Endothelial cell (in vitro differentiated cells): ENCODE measurements around the gene HIVEP1. TPM values are rescaled to one million over a fixed set of nuclear protein-coding genes. Genes with fewer than 3 reads are reported as not detected.

Experiments used
- DNase-seq: peaks from one replicate; pipeline ENCODE4 v3.0.0; 2021; ENCODE audit warnings: low spot score
- H3K27ac Mint-ChIP-seq: one replicate; pipeline ENCODE4 v1.8.0; 2021; ENCODE audit warnings: mixed read lengths, inconsistent platforms; ENCODE audit not compliant: unreplicated experiment
- H3K27me3 Mint-ChIP-seq: one replicate; pipeline ENCODE4 v1.8.0; 2021; ENCODE audit warnings: mild to moderate bottlenecking, moderate library complexity, mixed read lengths, inconsistent platforms; ENCODE audit not compliant: unreplicated experiment
- H3K36me3 Mint-ChIP-seq: one replicate; pipeline ENCODE4 v1.8.0; 2021; ENCODE audit warnings: mild to moderate bottlenecking, low read depth, mixed read lengths, inconsistent platforms; ENCODE audit not compliant: unreplicated experiment
- H3K4me1 Mint-ChIP-seq: one replicate; pipeline ENCODE4 v1.8.0; 2021; ENCODE audit warnings: mild to moderate bottlenecking, mixed read lengths, inconsistent platforms; ENCODE audit not compliant: unreplicated experiment
- H3K4me3 Mint-ChIP-seq: one replicate; pipeline ENCODE4 v1.8.0; 2021; ENCODE audit warnings: mild to moderate bottlenecking, mixed read lengths, inconsistent platforms; ENCODE audit not compliant: unreplicated experiment
- H3K9me3 Mint-ChIP-seq: one replicate; pipeline ENCODE4 v1.8.0; 2021; ENCODE audit warnings: mixed read lengths, inconsistent platforms; ENCODE audit not compliant: unreplicated experiment
- CTCF ChIP-seq: fragments of 200-600 bp; sonication (generic); IDR thresholded peaks from one replicate; pipeline ENCODE4 v1.5.0; 2021; ENCODE audit warnings: antibody characterized with exemption; ENCODE audit not compliant: unreplicated experiment
- total RNA-seq: library from RNA; stranded (reverse); fragmentation: NEBNext Ultra II Directional; extraction: Animal tissue kit (Norgen Biotek cat#: 25700); gene quantifications from one replicate; pipeline ENCODE4 v1.2.1, GENCODE V29; 2021; ENCODE audit not compliant: unreplicated experiment

HIVEP1 gene
- total RNA-seq, 1 donor from 2014 or later, result 19.0 TPM

DNA sequence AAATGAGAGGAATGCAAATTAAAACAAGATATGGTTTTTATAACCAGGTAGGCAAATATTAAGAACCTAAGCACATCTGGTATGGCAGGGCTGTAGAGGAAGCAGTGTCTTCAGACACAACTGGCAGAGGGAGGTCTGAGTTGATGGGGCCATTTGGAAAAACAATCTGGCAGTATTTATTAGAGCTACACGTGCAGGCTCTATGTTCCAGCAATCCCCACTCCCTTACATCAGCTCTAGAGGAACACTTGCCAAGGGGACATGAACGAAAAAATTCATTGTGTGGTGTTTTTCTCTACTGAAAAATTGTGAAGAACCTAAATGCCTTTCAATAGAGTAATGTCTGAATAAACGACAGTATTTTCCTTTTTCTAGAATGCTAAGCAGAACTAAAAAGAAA, 166.4 kb downstream of the HIVEP1 start:
- Mint-ChIP-seq H3K27me3 (no peaks in the 10 kb centered on the region), H3K4me1 (peaks cover 5% of the 10 kb centered on the region), H3K9me3 (no peaks in the 10 kb centered on the region), H3K4me3 (no peak overlapping the region), H3K36me3 (no peaks in the 10 kb centered on the region), H3K27ac (no peak overlapping the region)
- DNase-seq, result no peak
- no peak for TF ChIP-seq CTCF

DNA sequence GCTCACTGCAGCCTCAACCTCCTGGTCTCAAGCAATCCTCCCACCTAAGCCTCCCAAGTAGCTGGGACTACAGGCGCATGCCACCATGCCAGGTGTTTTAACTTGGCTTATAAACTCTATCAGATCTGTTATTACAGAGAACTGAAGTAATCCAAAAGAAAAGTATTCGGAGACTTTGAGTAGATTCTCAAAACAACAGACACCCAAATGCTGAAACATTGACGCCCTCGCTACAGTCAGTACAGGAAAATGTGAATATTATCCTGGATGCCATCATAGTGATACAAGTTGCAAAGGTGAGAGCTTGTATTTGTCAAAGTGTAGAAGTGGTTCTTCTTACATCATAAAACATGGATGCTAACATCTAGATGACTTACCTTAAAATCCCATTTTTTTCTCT, 169.4 kb downstream of the HIVEP1 start:
- Mint-ChIP-seq H3K36me3 (no peaks in the 10 kb centered on the region), H3K4me1 (peaks cover 5% of the 10 kb centered on the region), H3K4me3 (no peak overlapping the region), H3K27ac (no peak overlapping the region), H3K9me3 (no peaks in the 10 kb centered on the region), H3K27me3 (no peaks in the 10 kb centered on the region)
- no peak for TF ChIP-seq CTCF
- DNase-seq, result no peak

DNA sequence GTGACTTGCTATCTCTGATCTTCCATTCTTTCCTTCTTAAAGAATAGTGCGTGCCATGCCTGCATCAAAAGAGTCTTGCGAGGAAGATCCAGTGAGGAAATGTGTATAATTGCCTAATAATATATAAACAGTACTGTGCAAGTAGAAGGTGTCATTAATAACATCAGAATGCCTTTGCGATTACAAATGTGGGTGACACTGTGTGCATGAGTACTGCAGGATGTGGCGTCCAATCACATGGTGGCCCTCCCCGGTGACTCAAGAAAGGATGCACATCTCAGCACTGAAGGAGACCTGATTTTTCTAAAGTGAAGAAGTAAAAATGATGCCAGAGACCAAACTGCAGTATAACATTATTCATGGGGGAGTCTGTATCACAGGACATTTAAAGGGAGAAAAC, 170.6 kb downstream of the HIVEP1 start:
- Mint-ChIP-seq H3K27ac (no peak overlapping the region), H3K36me3 (no peaks in the 10 kb centered on the region), H3K4me1 (peaks cover 5% of the 10 kb centered on the region), H3K9me3 (no peaks in the 10 kb centered on the region), H3K4me3 (no peak overlapping the region), H3K27me3 (no peaks in the 10 kb centered on the region)
- no peak for DNase-seq
- TF ChIP-seq CTCF, result no peak

DNA sequence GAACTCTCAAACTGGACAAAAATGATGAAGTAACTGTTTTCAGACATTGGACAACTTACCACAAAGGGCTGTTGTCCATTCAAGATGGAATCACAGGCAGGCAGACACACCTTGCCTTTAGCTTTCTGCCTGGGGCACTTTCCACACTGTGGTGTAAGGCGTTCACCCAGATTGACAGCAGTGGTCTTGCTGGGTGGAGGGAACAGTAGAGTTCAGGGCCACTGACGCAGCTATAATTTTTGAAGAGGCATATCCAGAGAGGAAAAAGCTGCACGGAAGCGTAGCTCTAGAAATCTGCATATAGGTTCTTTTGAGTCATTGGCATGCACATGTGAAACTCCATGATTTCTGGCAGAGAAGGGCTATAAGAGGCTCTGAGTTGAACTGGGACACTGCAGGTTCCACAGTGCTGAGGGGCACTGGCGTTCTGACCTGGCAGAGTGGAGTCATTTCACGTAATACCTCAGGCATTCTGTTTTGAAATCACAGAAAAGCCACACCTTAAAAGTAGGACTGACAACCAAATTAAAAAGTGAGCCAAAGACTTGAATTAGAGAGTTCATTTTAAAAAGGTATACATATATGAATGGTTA, 173.1 kb downstream of the HIVEP1 start:
- no peaks in the 10 kb centered on the region for H3K36me3 Mint-ChIP-seq
- no peak overlapping the region for H3K4me3 Mint-ChIP-seq
- no peak for DNase-seq
- peaks cover 5% of the 10 kb centered on the region for H3K4me1 Mint-ChIP-seq
- H3K27me3 Mint-ChIP-seq, result no peaks in the 10 kb centered on the region
- H3K27ac Mint-ChIP-seq, result no peak overlapping the region
- H3K9me3 Mint-ChIP-seq, result no peaks in the 10 kb centered on the region
- no peak for TF ChIP-seq CTCF

- no peak overlapping the region for H3K4me3 Mint-ChIP-seq
Observed at GRCh38 chr6:12186528-12186927, 174.4 kb downstream of the HIVEP1 start.

More at GRCh38 chr6:12186528-12186927, 174.4 kb downstream of the HIVEP1 start:
- peaks cover 5% of the 10 kb centered on the region for H3K4me1 Mint-ChIP-seq
- no peak for DNase-seq
- no peaks in the 10 kb centered on the region for H3K9me3 Mint-ChIP-seq
- H3K27ac Mint-ChIP-seq, result no peak overlapping the region
- H3K27me3 Mint-ChIP-seq, result no peaks in the 10 kb centered on the region
- TF ChIP-seq CTCF, result no peak
- no peaks in the 10 kb centered on the region for H3K36me3 Mint-ChIP-seq
